ENCODE data around the gene PMIS2.

The PMIS2 gene

DNA sequence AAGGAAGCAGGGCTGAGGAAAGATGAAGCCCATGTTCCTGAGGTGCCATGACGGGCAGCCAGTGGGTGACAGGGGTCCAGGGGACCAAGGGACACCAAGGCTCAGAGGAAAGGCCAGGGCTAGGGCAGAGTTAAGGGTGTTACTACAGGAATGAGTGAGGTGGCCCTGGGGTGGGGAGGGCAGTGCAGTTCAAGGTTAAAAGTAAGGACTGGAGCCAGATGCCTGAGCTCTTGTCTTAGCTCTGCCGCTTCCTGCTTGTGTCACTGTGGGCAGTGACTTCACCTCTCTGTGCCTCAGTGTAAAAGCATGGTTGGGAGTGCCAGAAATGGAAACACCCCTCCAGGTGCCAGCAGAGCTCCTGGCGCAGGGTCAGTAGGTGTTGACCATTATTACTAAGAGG lies 50.7 kb downstream of the PMIS2 start:
- DNase-seq = no peak

All from MV-4-11 (cell line).